Neural progenitor cell (in vitro differentiated cells): Measurements from ENCODE around the gene MYO7B. TPM values are rescaled to one million over a fixed set of nuclear protein-coding genes. Genes with fewer than 3 reads are reported as not detected.

Experiments
- DNase-seq: peaks from one replicate; pipeline ENCODE4 v3.0.0-alpha.2; 2016; ENCODE audit warnings: low spot score
- H2AFZ ChIP-seq: fragments of 200-600 bp; sonication (generic); replicated peaks from 2 replicates; pipeline ENCODE4 v1.6.1; 2016; ENCODE audit warnings: antibody characterized with exemption
- H3F3A ChIP-seq: fragments of 200-600 bp; sonication (generic); 2 replicates; pipeline ENCODE4 v1.6.1; 2016; ENCODE audit warnings: antibody characterized with exemption, low read depth
- H3K27ac ChIP-seq: fragments of 200-600 bp; sonication (generic); 2 replicates; pipeline ENCODE4 v1.5.1; 2016; ENCODE audit warnings: mild to moderate bottlenecking
- H3K27me3 ChIP-seq: fragments of 200-600 bp; sonication (generic); 2 replicates; pipeline ENCODE4 v1.6.1; 2016; ENCODE audit warnings: mild to moderate bottlenecking, moderate library complexity
- H3K36me3 ChIP-seq: fragments of 200-600 bp; sonication (generic); 2 replicates; pipeline ENCODE4 v1.5.1; 2016
- H3K4me1 ChIP-seq: fragments of 200-600 bp; sonication (generic); 2 replicates; pipeline ENCODE4 v1.6.1; 2016; ENCODE audit warnings: mixed run types
- H3K4me2 ChIP-seq: fragments of 200-600 bp; sonication (generic); 2 replicates; pipeline ENCODE4 v1.6.1; 2016
- H3K4me3 ChIP-seq: fragments of 200-600 bp; sonication (generic); 2 replicates; pipeline ENCODE4 v1.5.1; 2016
- H3K79me2 ChIP-seq: fragments of 200-600 bp; sonication (generic); 2 replicates; pipeline ENCODE4 v1.6.1; 2016; ENCODE audit warnings: low read depth
- H3K9ac ChIP-seq: fragments of 200-600 bp; sonication (generic); 2 replicates; pipeline ENCODE4 v1.6.1; 2016
- H3K9me3 ChIP-seq: fragments of 200-600 bp; sonication (generic); 2 replicates; pipeline ENCODE4 v1.5.1; 2016; ENCODE audit warnings: low read depth
- H4K20me1 ChIP-seq: fragments of 200-600 bp; sonication (generic); 2 replicates; pipeline ENCODE4 v1.6.1; 2016; ENCODE audit warnings: low read depth
- H3K27ac Mint-ChIP-seq: 3 replicates; pipeline ENCODE4 v1.8.0; 2021; ENCODE audit warnings: mixed read lengths
- H3K27me3 Mint-ChIP-seq: 2 replicates; pipeline ENCODE4 v1.8.0; 2022; ENCODE audit warnings: low read depth, mild to moderate bottlenecking, inconsistent platforms, moderate library complexity, mixed read lengths; ENCODE audit not compliant: insufficient read depth
- H3K36me3 Mint-ChIP-seq: 3 replicates; pipeline ENCODE4 v1.8.0; 2021; ENCODE audit warnings: mixed read lengths
- H3K4me1 Mint-ChIP-seq: 3 replicates; pipeline ENCODE4 v1.8.0; 2021; ENCODE audit warnings: mixed read lengths
- H3K4me3 Mint-ChIP-seq: 3 replicates; pipeline ENCODE4 v1.8.0; 2021; ENCODE audit warnings: mild to moderate bottlenecking, moderate library complexity, mixed read lengths
- H3K9me3 Mint-ChIP-seq: 3 replicates; pipeline ENCODE4 v1.8.0; 2020; ENCODE audit warnings: mixed read lengths
- CTCF ChIP-seq: fragments of 200-600 bp; sonication (generic); IDR thresholded peaks from 2 replicates; pipeline ENCODE4 v1.5.1; 2017; ENCODE audit warnings: antibody characterized with exemption, mild to moderate bottlenecking
- EZH2 ChIP-seq: fragments of 200-600 bp; sonication (generic); IDR thresholded peaks from 2 replicates; pipeline ENCODE4 v1.6.1; 2017; ENCODE audit warnings: antibody characterized with exemption, mild to moderate bottlenecking, moderate library complexity
- EZH2phosphoT487 ChIP-seq: fragments of 200-600 bp; sonication (generic); IDR thresholded peaks from 2 replicates; pipeline ENCODE4 v1.6.1; 2017; ENCODE audit warnings: antibody characterized with exemption
- total RNA-seq: library from RNA; depleted of rRNA; stranded (reverse); fragments of >200 nt; gene quantifications from 2 replicates; pipeline ENCODE4 v1.2.3, GENCODE V29; 2015; ENCODE audit warnings: low replicate concordance

Gene MYO7B
- total RNA-seq, 1 donor from 2014 or later: not detected

- H3K4me3 Mint-ChIP-seq: no peak overlapping the region
- H4K20me1 ChIP-seq: no peaks in the 10 kb centered on the region
- H3K4me2 ChIP-seq: no peak overlapping the region
- no peak overlapping the region for H3K4me3 ChIP-seq
- H3F3A ChIP-seq: peaks cover 12% of the 10 kb centered on the region
- H3K27me3 Mint-ChIP-seq: peaks cover 10% of the 10 kb centered on the region
- no peaks in the 10 kb centered on the region for H3K9me3 Mint-ChIP-seq
- TF ChIP-seq EZH2 (no peak), EZH2phosphoT487 (no peak), CTCF (no peak)
- H2AFZ ChIP-seq: no peak overlapping the region
- H3K36me3 ChIP-seq: no peaks in the 10 kb centered on the region
- H3K4me1 ChIP-seq: peaks cover 16% of the 10 kb centered on the region
- H3K9ac ChIP-seq: no peak overlapping the region
- no peak overlapping the region for H3K27ac ChIP-seq
- no peak for DNase-seq
- no peaks in the 10 kb centered on the region for H3K79me2 ChIP-seq
- H3K27ac Mint-ChIP-seq: peak overlapping the region; percentile 90
- no peaks in the 10 kb centered on the region for H3K9me3 ChIP-seq
- H3K27me3 ChIP-seq: peaks cover 6% of the 10 kb centered on the region
- no peaks in the 10 kb centered on the region for H3K36me3 Mint-ChIP-seq
- peaks cover 36% of the 10 kb centered on the region for H3K4me1 Mint-ChIP-seq
Measured at GRCh38 chr2:127658146-127658545, 122.7 kb downstream of the MYO7B start.

GRCh38 chr2:127658641-127659407 lies 123.3 kb downstream of the MYO7B start:
- no peaks in the 10 kb centered on the region for H3K9me3 ChIP-seq
- H3F3A ChIP-seq: peaks cover 12% of the 10 kb centered on the region
- Mint-ChIP-seq H3K36me3 (no peaks in the 10 kb centered on the region), H3K27ac (no peak overlapping the region), H3K4me1 (peaks cover 31% of the 10 kb centered on the region), H3K27me3 (peaks cover 12% of the 10 kb centered on the region), H3K9me3 (no peaks in the 10 kb centered on the region), H3K4me3 (no peak overlapping the region)
- no peak overlapping the region for H3K27ac ChIP-seq
- no peak overlapping the region for H3K4me2 ChIP-seq
- no peak overlapping the region for H2AFZ ChIP-seq
- H3K27me3 ChIP-seq: peaks cover 12% of the 10 kb centered on the region
- TF ChIP-seq EZH2phosphoT487 (no peak), CTCF (no peak), EZH2 (no peak)
- H3K79me2 ChIP-seq: no peaks in the 10 kb centered on the region
- H3K9ac ChIP-seq: no peak overlapping the region
- no peaks in the 10 kb centered on the region for H3K36me3 ChIP-seq
- no peak for DNase-seq
- no peaks in the 10 kb centered on the region for H4K20me1 ChIP-seq
- peaks cover 16% of the 10 kb centered on the region for H3K4me1 ChIP-seq
- H3K4me3 ChIP-seq: no peak overlapping the region

GRCh38 chr2:127659408-127660290 lies 124.2 kb downstream of the MYO7B start:
- Histone ChIP-seq H3K4me3 (no peak overlapping the region), H3K27me3 (peaks cover 21% of the 10 kb centered on the region), H3K9me3 (no peaks in the 10 kb centered on the region), H3K79me2 (no peaks in the 10 kb centered on the region), H3K36me3 (no peaks in the 10 kb centered on the region), H3F3A (peaks cover 12% of the 10 kb centered on the region), H3K4me2 (no peak overlapping the region), H3K9ac (no peak overlapping the region), H4K20me1 (no peaks in the 10 kb centered on the region), H2AFZ (no peak overlapping the region), H3K27ac (no peak overlapping the region), H3K4me1 (peaks cover 18% of the 10 kb centered on the region)
- TF ChIP-seq EZH2 (no peak), CTCF (no peak), EZH2phosphoT487 (no peak)
- Mint-ChIP-seq H3K27me3 (peaks cover 12% of the 10 kb centered on the region), H3K9me3 (no peaks in the 10 kb centered on the region), H3K4me3 (no peak overlapping the region), H3K4me1 (peaks cover 29% of the 10 kb centered on the region), H3K36me3 (no peaks in the 10 kb centered on the region), H3K27ac (peak overlapping the region; percentile 60)
- no peak for DNase-seq
